ENCODE results near the gene ZNF655. TPM values are rescaled to one million over a fixed set of nuclear protein-coding genes. Genes with fewer than 3 reads are reported as not detected.

Gene ZNF655
- total RNA-seq, 1 experiment from 2014 or later: 40.4 TPM

GRCh38 chr7:99557940-99558305 is 519 bp upstream of the ZNF655 start:
- Mint-ChIP-seq H3K9me3 (no peaks in the 10 kb centered on the region), H3K4me1 (peaks cover 11% of the 10 kb centered on the region), H3K27me3 (ENCODE audit: low read depth) (no peaks in the 10 kb centered on the region), H3K36me3 (peaks cover 29% of the 10 kb centered on the region), H3K4me3 (peak overlapping the region; percentile 98), H3K27ac (peak overlapping the region; percentile 94)
- CTCF ChIA-PET: interaction anchor here (1.9 to 3.7 kb wide), 3 partner anchors 23 to 59 kb away, joined by 7 to 16 read pairs (median 15); partner anchors contain the start of gene ZSCAN25
- DNase-seq (ENCODE audit: low spot score) (no peak), ATAC-seq (no peak)
- POLR2A ChIA-PET: interaction anchor here (0.6 to 2.6 kb wide), 4 partner anchors 35 to 83 kb away, joined by 3 to 8 read pairs (median 3); partner anchors contain the start of gene ZNF394
- TF ChIP-seq ZNF423 (CRISPR knock-in tag; IDR thresholded peaks at IDR 0.05) (no peak), ELF4 (CRISPR knock-in tag; IDR thresholded peaks at IDR 0.05; ENCODE audit: low read depth) (no peak), SP1 (CRISPR knock-in tag; conservative IDR thresholded peaks at IDR 0.05) (no peak), ARID4B (CRISPR knock-in tag; IDR thresholded peaks at IDR 0.05; ENCODE audit: borderline replicate concordance) (no peak), NFE2L1 (CRISPR knock-in tag; IDR thresholded peaks at IDR 0.05) (no peak), HMGA2 (CRISPR knock-in tag; IDR thresholded peaks at IDR 0.05) (no peak), AFF4 (CRISPR knock-in tag; IDR thresholded peaks at IDR 0.05; ENCODE audit: borderline replicate concordance) (no peak), ZBTB43 (CRISPR knock-in tag; IDR thresholded peaks at IDR 0.05) (no peak), EMX1 (CRISPR knock-in tag; IDR thresholded peaks at IDR 0.05) (no peak), KAT7 (CRISPR knock-in tag; IDR thresholded peaks at IDR 0.05; ENCODE audit: borderline replicate concordance) (no peak), ZNF416 (CRISPR knock-in tag; IDR thresholded peaks at IDR 0.05) (no peak), ATF1 (CRISPR knock-in tag; IDR thresholded peaks at IDR 0.05) (no peak)
- TF ChIP-seq, protein P1, sequence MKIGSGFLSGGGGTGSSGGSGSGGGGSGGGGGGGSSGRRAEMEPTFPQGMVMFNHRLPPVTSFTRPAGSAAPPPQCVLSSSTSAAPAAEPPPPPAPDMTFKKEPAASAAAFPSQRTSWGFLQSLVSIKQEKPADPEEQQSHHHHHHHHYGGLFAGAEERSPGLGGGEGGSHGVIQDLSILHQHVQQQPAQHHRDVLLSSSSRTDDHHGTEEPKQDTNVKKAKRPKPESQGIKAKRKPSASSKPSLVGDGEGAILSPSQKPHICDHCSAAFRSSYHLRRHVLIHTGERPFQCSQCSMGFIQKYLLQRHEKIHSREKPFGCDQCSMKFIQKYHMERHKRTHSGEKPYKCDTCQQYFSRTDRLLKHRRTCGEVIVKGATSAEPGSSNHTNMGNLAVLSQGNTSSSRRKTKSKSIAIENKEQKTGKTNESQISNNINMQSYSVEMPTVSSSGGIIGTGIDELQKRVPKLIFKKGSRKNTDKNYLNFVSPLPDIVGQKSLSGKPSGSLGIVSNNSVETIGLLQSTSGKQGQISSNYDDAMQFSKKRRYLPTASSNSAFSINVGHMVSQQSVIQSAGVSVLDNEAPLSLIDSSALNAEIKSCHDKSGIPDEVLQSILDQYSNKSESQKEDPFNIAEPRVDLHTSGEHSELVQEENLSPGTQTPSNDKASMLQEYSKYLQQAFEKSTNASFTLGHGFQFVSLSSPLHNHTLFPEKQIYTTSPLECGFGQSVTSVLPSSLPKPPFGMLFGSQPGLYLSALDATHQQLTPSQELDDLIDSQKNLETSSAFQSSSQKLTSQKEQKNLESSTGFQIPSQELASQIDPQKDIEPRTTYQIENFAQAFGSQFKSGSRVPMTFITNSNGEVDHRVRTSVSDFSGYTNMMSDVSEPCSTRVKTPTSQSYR (CRISPR knock-in tag; IDR thresholded peaks at IDR 0.05): no peak

Data from WTC11 (cell line).